GM12878 (cell line): ENCODE measurements around the gene MYCBPAP. TPM values are rescaled to one million over a fixed set of nuclear protein-coding genes. Genes with fewer than 3 reads are reported as not detected.
"Not testable (repeated sequence)": the region's sequence is repeated elsewhere in the genome, so short reads cannot be mapped to it uniquely, and the experiment has no call there.

ENCODE experiments used
- ATAC-seq: fragments of 200-7000 bp; cut with Tn5 transposase; 3 replicates; pipeline ENCODE4 v1.9.1; 2020; ENCODE audit warnings: mild to moderate bottlenecking, moderate library complexity
- BruUV-seq: library from RNA; stranded (reverse); fragments of 400-500 nt; replicated peaks from 2 replicates; lab custom pipeline; 2021; lab: Mats Ljungman, UMichigan
- CTCF ChIA-PET: fragments of 300-600 bp; sonication (Branson Sonifier 250); formaldehyde crosslinking; extraction: SDS; loops from one replicate; lab custom pipeline; 2021; ENCODE audit warnings: inconsistent platforms; lab: Yijun Ruan, JAX
- POLR2A ChIA-PET: fragments of 350-600 bp; formaldehyde crosslinking; extraction: SDS; loops from one replicate; lab custom pipeline; 2021; ENCODE audit warnings: inconsistent platforms; lab: Charles Lee
- RAD21 ChIA-PET: fragments of 300-600 bp; sonication (Branson Sonifier 250); formaldehyde crosslinking; loops from one replicate; lab custom pipeline; 2023; ENCODE audit warnings: antibody characterized with exemption; ENCODE audit not compliant: unreplicated experiment; lab: Charles Lee
- SMC1A ChIA-PET: fragments of 300-600 bp; sonication (Branson Sonifier 250); formaldehyde crosslinking; loops from one replicate; lab custom pipeline; 2023; ENCODE audit not compliant: unreplicated experiment, uncharacterized antibody; lab: Charles Lee
- DNase-seq: peaks from one replicate; pipeline ENCODE4 v3.0.0-alpha.2; 2011; ENCODE audit warnings: low read depth, low spot score
- FAIRE-seq: peaks from 3 replicates; lab custom pipeline; 2011; peaks lifted over from hg19 to GRCh38; lab: Jason Lieb, UNC
- H2AFZ ChIP-seq: 2 replicates; pipeline ENCODE4 v1.6.0; 2011; ENCODE audit warnings: low read depth, low read length, control low read depth; ENCODE audit not compliant: control insufficient read depth
- H3K27ac ChIP-seq: 2 replicates; pipeline ENCODE4 v1.5.1; 2011; ENCODE audit warnings: control low read depth; ENCODE audit not compliant: control insufficient read depth, insufficient read depth
- H3K27me3 ChIP-seq, 2 experiments: replicated peaks in 1 of 2; 2 replicates each; pipeline versions ENCODE4 v1.6.0 to v1.6.1; 2011; ENCODE audit warnings: low read length in 1 of 2; ENCODE audit not compliant: control insufficient read depth in 2 of 2, insufficient read depth in 2 of 2
- H3K36me3 ChIP-seq, 2 experiments: 2 replicates each; pipeline ENCODE4 v1.5.1; 2011; ENCODE audit warnings: low read length in 1 of 2; ENCODE audit not compliant: control insufficient read depth in 2 of 2, insufficient read depth in 2 of 2
- H3K4me1 ChIP-seq: 2 replicates; pipeline ENCODE4 v1.6.1; 2011; ENCODE audit warnings: mild to moderate bottlenecking, low read length, moderate library complexity, mixed read lengths; ENCODE audit not compliant: control insufficient read depth, insufficient read depth
- H3K4me2 ChIP-seq: 2 replicates; pipeline ENCODE4 v1.6.0; 2011; ENCODE audit warnings: control low read depth; ENCODE audit not compliant: control insufficient read depth, insufficient read depth
- H3K4me3 ChIP-seq: fragments of 200-600 bp; sonication (generic); 2 replicates; pipeline ENCODE4 v1.5.1; 2016
- H3K79me2 ChIP-seq: 2 replicates; pipeline ENCODE4 v1.6.0; 2011; ENCODE audit warnings: low read length; ENCODE audit not compliant: control insufficient read depth, insufficient read depth
- H3K9ac ChIP-seq: 2 replicates; pipeline ENCODE4 v1.8.0; 2011; ENCODE audit warnings: low read length, control low read depth, mixed read lengths; ENCODE audit not compliant: control insufficient read depth, insufficient read depth
- H3K9me3 ChIP-seq: replicated peaks from 3 replicates; pipeline ENCODE4 v1.5.1; 2011; ENCODE audit warnings: mild to moderate bottlenecking, low read length; ENCODE audit not compliant: control insufficient read depth, insufficient read depth
- H4K20me1 ChIP-seq: 2 replicates; pipeline ENCODE4 v1.6.0; 2011; ENCODE audit not compliant: control insufficient read depth, insufficient read depth
- ATF7 ChIP-seq: fragments of 450-650 bp; IDR thresholded peaks from 2 replicates; pipeline ENCODE4 v1.6.1; 2016; ENCODE audit warnings: low read depth, mild to moderate bottlenecking
- FOXM1 ChIP-seq: IDR thresholded peaks from 2 replicates; pipeline ENCODE4 v1.6.1; 2012; ENCODE audit warnings: low read depth, mild to moderate bottlenecking, inconsistent platforms, low read length, moderate library complexity
- NFIC ChIP-seq: IDR thresholded peaks from 2 replicates; pipeline ENCODE4 v1.6.1; 2012; ENCODE audit warnings: low read depth, mild to moderate bottlenecking, inconsistent platforms, low read length, moderate library complexity
- TAF1 ChIP-seq: IDR thresholded peaks from 2 replicates; pipeline ENCODE4 v1.6.1; 2011; ENCODE audit warnings: mild to moderate bottlenecking, low read depth, low read length, borderline replicate concordance
- WGBS: methylation state at CpG from one replicate; pipeline ENCODE4 v1.1.6; 2016; ENCODE audit warnings: low lambda C conversion rate; ENCODE audit not compliant: insufficient replicate concordance, insufficient coverage; ENCODE audit errors: missing lambda C conversion rate; 5-methylcytosine and 5-hydroxymethylcytosine counted together
- in situ Hi-C: fragments of 300-500 bp; cut with MboI; formaldehyde crosslinking; loops from 9 replicates; pipeline ENCODE4 v1.14.3; 2018; ENCODE audit warnings: mixed read lengths
- intact Hi-C: fragments of 100-400 bp; cut with micrococcal nuclease; formaldehyde crosslinking; loops from one replicate; pipeline ENCODE4 v1.14.2; 2022; ENCODE audit not compliant: unreplicated experiment
- polyA plus RNA-seq, 11 experiments: library from polyadenylated mRNA; depleted of rRNA in 4 of 11; unstranded in 6 of 11; stranded (reverse) in 5 of 11; fragments of >200 nt; fragmentation: Nextera tagmentation in 4 of 11; fragmentation: Illumina TruSeq in 1 of 11; extraction: Ambion mirVana in 4 of 11; extraction: Trizol in 1 of 11; gene quantifications; 1 replicate in 1 of 11; 2 replicates in 10 of 11; pipeline versions ENCODE4 v1.2.1 to v1.2.3, GENCODE V29; 2011 to 2016; ENCODE audit warnings: inconsistent platforms in 2 of 11, missing spikeins in 2 of 11, low read depth in 1 of 11
- total RNA-seq, 4 experiments: library from RNA; depleted of rRNA in 3 of 4; stranded (reverse); fragments of >200 nt in 3 of 4; fragmentation: Illumina TruSeq in 1 of 4; extraction: Trizol in 1 of 4; gene quantifications; 2 replicates each; pipeline versions ENCODE4 v1.2.1 to v1.2.3, GENCODE V29; 2013 to 2021
- TF ChIP-seq, protein P1 (sequence below), 3 experiments: IDR thresholded peaks in 2 of 3; conservative IDR thresholded peaks in 1 of 3; 2 replicates each; pipeline ENCODE4 v1.5.1; 2011; ENCODE audit warnings: low read depth in 3 of 3, low read length in 3 of 3, mild to moderate bottlenecking in 3 of 3, control low read depth in 2 of 3, moderate library complexity in 2 of 3, inconsistent platforms in 1 of 3, mixed read lengths in 1 of 3; ENCODE audit not compliant: control insufficient read depth in 2 of 3, insufficient read depth in 1 of 3; ENCODE audit errors: extremely low read depth in 1 of 3

MYCBPAP gene
- total and polyA plus RNA-seq, 10 of the 15 experiments (the other 5 are each of a cell fraction or from before 2014, with no cell fraction given): 0.23 to 2.7 (median 1.5) TPM

DNA sequence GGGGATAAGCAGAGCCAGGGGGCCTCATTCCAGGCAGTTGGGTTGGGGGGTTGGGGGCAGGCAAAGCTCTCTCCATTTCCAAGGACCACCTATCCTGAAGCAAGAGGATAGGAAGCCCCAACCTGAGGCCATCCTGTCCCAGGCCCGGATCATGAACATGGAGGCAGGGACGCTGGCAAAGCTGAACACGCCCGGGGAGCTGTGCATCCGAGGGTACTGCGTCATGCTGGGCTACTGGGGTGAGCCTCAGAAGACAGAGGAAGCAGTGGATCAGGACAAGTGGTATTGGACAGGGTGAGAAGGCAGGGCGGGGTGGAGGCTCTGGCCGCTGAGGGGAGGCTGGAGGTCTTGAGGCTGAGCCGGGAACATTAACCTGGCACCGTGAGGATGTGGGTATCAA lies 36.0 kb upstream of the MYCBPAP start (continued):
- TF ChIP-seq TAF1 (no peak), ATF7 (no peak), FOXM1 (no peak), NFIC (no peak)
- TF ChIP-seq, protein P1, sequence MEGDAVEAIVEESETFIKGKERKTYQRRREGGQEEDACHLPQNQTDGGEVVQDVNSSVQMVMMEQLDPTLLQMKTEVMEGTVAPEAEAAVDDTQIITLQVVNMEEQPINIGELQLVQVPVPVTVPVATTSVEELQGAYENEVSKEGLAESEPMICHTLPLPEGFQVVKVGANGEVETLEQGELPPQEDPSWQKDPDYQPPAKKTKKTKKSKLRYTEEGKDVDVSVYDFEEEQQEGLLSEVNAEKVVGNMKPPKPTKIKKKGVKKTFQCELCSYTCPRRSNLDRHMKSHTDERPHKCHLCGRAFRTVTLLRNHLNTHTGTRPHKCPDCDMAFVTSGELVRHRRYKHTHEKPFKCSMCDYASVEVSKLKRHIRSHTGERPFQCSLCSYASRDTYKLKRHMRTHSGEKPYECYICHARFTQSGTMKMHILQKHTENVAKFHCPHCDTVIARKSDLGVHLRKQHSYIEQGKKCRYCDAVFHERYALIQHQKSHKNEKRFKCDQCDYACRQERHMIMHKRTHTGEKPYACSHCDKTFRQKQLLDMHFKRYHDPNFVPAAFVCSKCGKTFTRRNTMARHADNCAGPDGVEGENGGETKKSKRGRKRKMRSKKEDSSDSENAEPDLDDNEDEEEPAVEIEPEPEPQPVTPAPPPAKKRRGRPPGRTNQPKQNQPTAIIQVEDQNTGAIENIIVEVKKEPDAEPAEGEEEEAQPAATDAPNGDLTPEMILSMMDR (IDR thresholded peaks at IDR 0.05 in 2 of 3, conservative IDR thresholded peaks at IDR 0.05 in 1 of 3; ENCODE audit: control insufficient read depth in 2 of 3, extremely low read depth in 1 of 3, insufficient read depth in 1 of 3, low read depth in 3 of 3, low read length in 3 of 3): no peak

DNA sequence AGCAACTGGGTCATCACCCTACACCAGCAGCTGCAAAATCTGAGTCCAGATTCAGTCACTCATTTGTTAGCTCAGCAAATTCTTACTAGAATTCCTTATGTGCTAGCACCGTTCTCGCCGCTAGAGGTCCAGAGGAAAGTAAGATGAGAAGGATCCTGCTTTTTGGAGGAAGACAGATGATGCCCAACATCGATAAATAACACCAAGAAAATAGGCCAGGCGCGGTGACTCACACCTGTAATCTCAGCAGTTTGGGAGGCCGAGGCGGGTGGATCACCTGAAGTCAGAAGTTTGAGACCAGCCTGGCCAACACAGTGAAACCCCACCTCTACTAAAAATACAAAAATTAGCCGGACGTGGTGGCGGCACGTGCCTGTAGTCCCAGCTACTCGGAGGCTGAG lies 35.5 kb upstream of the MYCBPAP start:
- 75% methylated on average over 13 of the region's 13 CpGs for WGBS
- in situ Hi-C loops, RAD21 ChIA-PET, DNase-seq, H2AFZ ChIP-seq, ATAC-seq, H3K4me2 ChIP-seq, H3K4me1 ChIP-seq, H4K20me1 ChIP-seq, H3K79me2 ChIP-seq, H3K27me3 ChIP-seq, H3K27ac ChIP-seq, intact Hi-C loops, H3K9ac ChIP-seq, H3K9me3 ChIP-seq, H3K4me3 ChIP-seq, BruUV-seq, H3K36me3 ChIP-seq, FAIRE-seq: not testable (repeated sequence)
- CTCF ChIA-PET: interaction anchor here (1.2 to 1.8 kb wide), 2 partner anchors 75 to 111 kb away, joined by 4 to 8 read pairs; partner anchors contain the start of gene LRRC59
- POLR2A ChIA-PET: interaction anchor here (1.1 kb wide), 1 partner anchor 75 kb away, joined by 3 read pairs; the partner anchor contains the start of gene LRRC59
- SMC1A ChIA-PET: interaction anchor here (1.0 to 1.9 kb wide), 2 partner anchors 111 to 261 kb away, joined by 3 to 4 read pairs; no protein-coding TSS in a partner anchor
